OCI-LY1 (cell line): ENCODE measurements around the gene SHKBP1.

Experiments used
- CTCF ChIP-seq: fragments of 200-600 bp; sonication (generic), shearing (Covaris generic); IDR thresholded peaks from 2 replicates; pipeline ENCODE4 v1.5.1; 2017; ENCODE audit warnings: mild to moderate bottlenecking, antibody characterized with exemption, low read length, moderate library complexity, mixed read lengths
- EZH2 ChIP-seq: fragments of 200-600 bp; sonication (generic), shearing (Covaris generic); IDR thresholded peaks from 2 replicates; pipeline ENCODE4 v1.8.0; 2017; ENCODE audit warnings: borderline replicate concordance, mixed run types, mild to moderate bottlenecking, antibody characterized with exemption, low read length, moderate library complexity, mixed read lengths

- TF ChIP-seq CTCF (no peak), EZH2 (no peak)
These were observed 43.5 kb downstream of the SHKBP1 start for GRCh38 chr19:40620161-40620485.
